Stomach smooth muscle (tissue), 2 donors: ENCODE results near the gene GAD1.

Experiments
- H3K27ac ChIP-seq: one replicate; pipeline ENCODE4 v1.7.0; 2013; ENCODE audit warnings: mild to moderate bottlenecking, low read length, inconsistent platforms
- H3K27me3 ChIP-seq, 2 donors: one replicate each; pipeline ENCODE4 v1.7.0; 2013; ENCODE audit warnings: low read length in 2 of 2; ENCODE audit not compliant: insufficient read depth in 2 of 2, control insufficient read depth in 1 of 2
- H3K36me3 ChIP-seq, 2 donors: one replicate each; pipeline ENCODE4 v1.7.0; 2013; ENCODE audit warnings: low read length in 2 of 2; ENCODE audit not compliant: control insufficient read depth in 2 of 2, insufficient read depth in 2 of 2
- H3K4me1 ChIP-seq: one replicate; pipeline ENCODE4 v1.7.0; 2013; ENCODE audit warnings: low read length; ENCODE audit not compliant: control insufficient read depth, insufficient read depth
- H3K4me3 ChIP-seq, 2 donors: one replicate each; pipeline ENCODE4 v1.7.0; 2013; ENCODE audit warnings: low read length in 2 of 2
- H3K9ac ChIP-seq, 2 donors: one replicate each; pipeline ENCODE4 v1.7.0; 2013; ENCODE audit warnings: low read length in 2 of 2, mild to moderate bottlenecking in 1 of 2
- H3K9me3 ChIP-seq, 2 donors: one replicate each; pipeline ENCODE4 v1.7.0; 2013; ENCODE audit warnings: low read length in 2 of 2; ENCODE audit not compliant: control insufficient read depth in 2 of 2
- donor health status: healthy.
- donor health status: Pancreatic carcinoma.

Gene GAD1

GRCh38 chr2:170818752-170819470 is 2.2 kb downstream of the GAD1 start:
- Histone ChIP-seq H3K9ac (no peak overlapping the region), H3K9me3 (no peaks in the 10 kb centered on the region), H3K4me1 (peaks cover 80% of the 10 kb centered on the region), H3K27ac (no peak overlapping the region), H3K36me3 (no peaks in the 10 kb centered on the region), H3K27me3 (peaks cover 78 to 97% of the 10 kb centered on the region in 2 donors), H3K4me3 (peak overlapping the region in 1 of 2 donors; percentile 69)

- Histone ChIP-seq H3K4me3 (peak overlapping the region; percentile 10 to 61), H3K36me3 (no peaks in the 10 kb centered on the region), H3K27me3 (peaks cover 76 to 95% of the 10 kb centered on the region in 2 donors), H3K9me3 (no peaks in the 10 kb centered on the region), H3K4me1 (peaks cover 78% of the 10 kb centered on the region), H3K27ac (no peak overlapping the region), H3K9ac (no peak overlapping the region)
Measured at GRCh38 chr2:170819680-170820664, 3.3 kb downstream of the GAD1 start.

- Histone ChIP-seq H3K4me1 (peaks cover 69% of the 10 kb centered on the region), H3K9me3 (no peaks in the 10 kb centered on the region), H3K4me3 (peak overlapping the region; percentile 10 to 61), H3K36me3 (no peaks in the 10 kb centered on the region), H3K9ac (no peak overlapping the region), H3K27me3 (peaks cover 67 to 90% of the 10 kb centered on the region in 2 donors), H3K27ac (no peak overlapping the region)
Measured at GRCh38 chr2:170820757-170821530, 4.3 kb downstream of the GAD1 start.

GRCh38 chr2:170821531-170822289 is 5.0 kb downstream of the GAD1 start:
- Histone ChIP-seq H3K27me3 (peaks cover 63 to 83% of the 10 kb centered on the region in 2 donors), H3K9ac (no peak overlapping the region), H3K4me1 (peaks cover 61% of the 10 kb centered on the region), H3K9me3 (no peaks in the 10 kb centered on the region), H3K4me3 (peak overlapping the region; percentile 35 to 66), H3K36me3 (no peaks in the 10 kb centered on the region), H3K27ac (no peak overlapping the region)

- Histone ChIP-seq H3K27ac (no peak overlapping the region), H3K9me3 (no peaks in the 10 kb centered on the region), H3K4me3 (peak overlapping the region; percentile 25 to 66), H3K4me1 (peaks cover 54% of the 10 kb centered on the region), H3K9ac (no peak overlapping the region), H3K27me3 (peaks cover 66 to 80% of the 10 kb centered on the region in 2 donors), H3K36me3 (no peaks in the 10 kb centered on the region)
Measured at GRCh38 chr2:170822290-170823087, 5.8 kb downstream of the GAD1 start.

- Histone ChIP-seq H3K9me3 (no peaks in the 10 kb centered on the region), H3K27me3 (peaks cover 62 to 72% of the 10 kb centered on the region in 2 donors), H3K27ac (no peak overlapping the region), H3K9ac (no peak overlapping the region), H3K36me3 (no peaks in the 10 kb centered on the region), H3K4me1 (peaks cover 46% of the 10 kb centered on the region), H3K4me3 (peak overlapping the region; percentile 25 to 66)
Measured at GRCh38 chr2:170823088-170823897, 6.6 kb downstream of the GAD1 start.

- Histone ChIP-seq H3K4me3 (peak overlapping the region in 1 of 2 donors; percentile 8), H3K27me3 (peaks cover 58 to 67% of the 10 kb centered on the region in 2 donors), H3K4me1 (peaks cover 41% of the 10 kb centered on the region), H3K9me3 (no peaks in the 10 kb centered on the region), H3K27ac (no peak overlapping the region), H3K36me3 (no peaks in the 10 kb centered on the region), H3K9ac (no peak overlapping the region)
Measured at GRCh38 chr2:170823898-170824215, 7.2 kb downstream of the GAD1 start.

- H3K4me1 ChIP-seq: peaks cover 39% of the 10 kb centered on the region
- H3K9ac ChIP-seq: no peak overlapping the region
- H3K27me3 ChIP-seq: peaks cover 53 to 59% of the 10 kb centered on the region in 2 donors
- no peak overlapping the region for H3K4me3 ChIP-seq
- H3K36me3 ChIP-seq: no peaks in the 10 kb centered on the region
- no peaks in the 10 kb centered on the region for H3K9me3 ChIP-seq
- no peak overlapping the region for H3K27ac ChIP-seq
Measured at GRCh38 chr2:170824526-170825015, 7.9 kb downstream of the GAD1 start.
